Measurements from ENCODE around the gene EEF1AKMT3. TPM values are rescaled to one million over a fixed set of nuclear protein-coding genes. Genes with fewer than 3 reads are reported as not detected.
A peak's percentile ranks its signal among the peaks of the same experiment; 100 is the strongest.

Gene EEF1AKMT3
- total and polyA plus RNA-seq, 12 donors: 1.1 to 2.6 (median 1.5) TPM

GRCh38 chr12:57735952-57736740 lies 36.3 kb upstream of the EEF1AKMT3 start:
- peak; percentile 53 to 61 for DNase-seq
- Histone ChIP-seq H3K27me3 (peaks cover 13 to 97% (median 75%) of the 10 kb centered on the region in 7 donors), H3K36me3 (peaks cover 0 to 49% (median 0%) of the 10 kb centered on the region in 9 donors), H3K9me3 (no peaks in the 10 kb centered on the region), H3K4me3 (peak overlapping the region; percentile 16 to 56 (median 50)), H3K4me1 (peaks cover 19 to 51% (median 34%) of the 10 kb centered on the region in 9 donors), H3K27ac (peak overlapping the region in 8 of 10 donors; percentile 4 to 77 (median 47))
- TF ChIP-seq CTCF (IDR thresholded peaks at IDR 0.05): peak in 6 of 9 donors; percentile 7 to 55 (median 42)
- WGBS, 2 donors: 5 to 6% methylated on average over 49 of the region's 49 CpGs
- ATAC-seq: peak; percentile 32 to 76 (median 50)
- intact Hi-C loops (cut with DNase I): no loop called here

GRCh38 chr12:57736741-57737466 lies 35.5 kb upstream of the EEF1AKMT3 start:
- WGBS, 2 donors: 9 to 10% methylated on average over 28 to 31 of the region's 31 CpGs
- ATAC-seq (no peak), DNase-seq (no peak)
- Histone ChIP-seq H3K27me3 (peaks cover 13 to 89% (median 75%) of the 10 kb centered on the region in 7 donors), H3K4me1 (peaks cover 19 to 58% (median 34%) of the 10 kb centered on the region in 9 donors), H3K9me3 (no peaks in the 10 kb centered on the region), H3K27ac (peak overlapping the region; percentile 4 to 77 (median 47)), H3K4me3 (peak overlapping the region; percentile 25 to 56 (median 50)), H3K36me3 (peaks cover 0 to 41% (median 0%) of the 10 kb centered on the region in 9 donors)
- intact Hi-C loops (cut with DNase I): no loop called here
- TF ChIP-seq CTCF (IDR thresholded peaks at IDR 0.05): no peak

GRCh38 chr12:57737467-57738460 lies 34.6 kb upstream of the EEF1AKMT3 start:
- H3K36me3 ChIP-seq: peaks cover 0 to 33% (median 0%) of the 10 kb centered on the region in 9 donors
- DNase-seq (no peak), ATAC-seq (peak in 2 of 8 donors; percentile 4 to 13)
- H3K4me1 ChIP-seq: peaks cover 19 to 65% (median 34%) of the 10 kb centered on the region in 9 donors
- intact Hi-C loops (cut with DNase I): no loop called here
- WGBS, 2 donors: 3 to 12% methylated on average over 67 to 110 of the region's 110 CpGs
- H3K9me3 ChIP-seq: no peaks in the 10 kb centered on the region
- peak in 7 of 9 donors; percentile 18 to 56 (median 33) for TF ChIP-seq CTCF (IDR thresholded peaks at IDR 0.05)
- H3K27ac ChIP-seq: peak overlapping the region; percentile 7 to 77 (median 47)
- peaks cover 13 to 84% (median 72%) of the 10 kb centered on the region in 7 donors for H3K27me3 ChIP-seq
- H3K4me3 ChIP-seq: peak overlapping the region; percentile 25 to 56 (median 50)
